Testis (tissue), 2 donors: ENCODE measurements around the gene MGA.

Experiments used
- POLR2A ChIP-seq: fragments of 450-650 bp; IDR thresholded peaks from one replicate; pipeline ENCODE4 v1.6.1; 2017; ENCODE audit warnings: antibody characterized with exemption, mild to moderate bottlenecking, moderate library complexity
- TF ChIP-seq, protein P1 (sequence below), 3 experiments: fragments of 450-650 bp in 2 of 3; fragments of 200-600 bp in 1 of 3; sonication (generic) in 1 of 3; IDR thresholded peaks; one replicate each; pipeline ENCODE4 v1.5.1; 2016 to 2019; ENCODE audit warnings: antibody characterized with exemption in 3 of 3, mild to moderate bottlenecking in 2 of 3, moderate library complexity in 1 of 3

DNA sequence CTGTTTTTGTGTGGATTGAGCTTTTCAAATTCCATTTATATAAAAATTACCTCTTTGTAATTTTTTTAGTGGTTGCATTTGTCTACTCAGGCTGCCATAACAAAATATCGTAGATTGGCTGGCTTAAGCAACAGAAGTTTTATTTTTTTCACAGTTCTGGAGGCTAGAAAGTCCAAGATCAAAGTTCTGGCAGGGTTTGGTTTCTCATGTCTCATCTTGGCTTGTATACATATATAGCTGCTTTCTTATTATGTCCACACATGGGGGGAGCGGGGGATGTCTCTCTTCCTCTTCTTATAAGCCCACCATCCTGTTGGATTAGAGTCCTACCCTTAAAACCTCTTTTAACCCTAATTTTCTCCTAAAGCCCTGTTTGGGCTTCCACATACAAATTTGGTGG is 28.5 kb downstream of the MGA start:
- TF ChIP-seq, protein P1, sequence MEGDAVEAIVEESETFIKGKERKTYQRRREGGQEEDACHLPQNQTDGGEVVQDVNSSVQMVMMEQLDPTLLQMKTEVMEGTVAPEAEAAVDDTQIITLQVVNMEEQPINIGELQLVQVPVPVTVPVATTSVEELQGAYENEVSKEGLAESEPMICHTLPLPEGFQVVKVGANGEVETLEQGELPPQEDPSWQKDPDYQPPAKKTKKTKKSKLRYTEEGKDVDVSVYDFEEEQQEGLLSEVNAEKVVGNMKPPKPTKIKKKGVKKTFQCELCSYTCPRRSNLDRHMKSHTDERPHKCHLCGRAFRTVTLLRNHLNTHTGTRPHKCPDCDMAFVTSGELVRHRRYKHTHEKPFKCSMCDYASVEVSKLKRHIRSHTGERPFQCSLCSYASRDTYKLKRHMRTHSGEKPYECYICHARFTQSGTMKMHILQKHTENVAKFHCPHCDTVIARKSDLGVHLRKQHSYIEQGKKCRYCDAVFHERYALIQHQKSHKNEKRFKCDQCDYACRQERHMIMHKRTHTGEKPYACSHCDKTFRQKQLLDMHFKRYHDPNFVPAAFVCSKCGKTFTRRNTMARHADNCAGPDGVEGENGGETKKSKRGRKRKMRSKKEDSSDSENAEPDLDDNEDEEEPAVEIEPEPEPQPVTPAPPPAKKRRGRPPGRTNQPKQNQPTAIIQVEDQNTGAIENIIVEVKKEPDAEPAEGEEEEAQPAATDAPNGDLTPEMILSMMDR (IDR thresholded peaks at IDR 0.05): no peak
- TF ChIP-seq POLR2A: no peak
